ENCODE results near the gene MRPL42. TPM values are rescaled to one million over a fixed set of nuclear protein-coding genes. Genes with fewer than 3 reads are reported as not detected.

The MRPL42 gene
- total RNA-seq, 1 donor = 29.0 TPM

DNA sequence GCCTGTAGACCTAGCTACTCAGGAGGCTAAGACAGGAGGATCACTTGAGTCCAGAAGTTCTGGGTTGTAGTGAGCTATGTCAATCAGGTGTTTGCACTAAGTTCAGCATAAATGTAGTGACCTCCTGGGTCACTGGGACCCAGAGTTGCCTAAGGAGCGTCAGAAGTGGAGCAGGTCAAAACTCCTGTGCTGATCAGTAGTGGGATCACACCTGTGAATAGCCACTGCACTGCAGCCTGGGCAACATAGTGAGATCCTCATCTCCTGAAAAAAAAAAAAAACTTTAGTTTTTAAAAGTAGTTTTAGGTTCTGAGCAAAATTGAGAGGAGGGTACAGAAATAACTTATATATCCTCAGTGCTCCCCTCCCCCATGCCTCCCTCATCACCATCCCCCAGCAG, 42.2 kb downstream of the MRPL42 start:
- H3K79me2 ChIP-seq (ENCODE audit: insufficient read depth, low read length) = no peaks in the 10 kb centered on the region
- H3K27me3 ChIP-seq (ENCODE audit: insufficient read depth, low read length) = no peaks in the 10 kb centered on the region
- H4K20me1 ChIP-seq (ENCODE audit: insufficient read depth, low read length) = no peaks in the 10 kb centered on the region
- no peak overlapping the region for H3K27ac ChIP-seq (ENCODE audit: low read depth, low read length)
- no peak overlapping the region for H2AFZ ChIP-seq (ENCODE audit: low read length)
- H3K4me2 ChIP-seq (ENCODE audit: insufficient read depth, low read length) = no peak overlapping the region
- TF ChIP-seq, protein P1, sequence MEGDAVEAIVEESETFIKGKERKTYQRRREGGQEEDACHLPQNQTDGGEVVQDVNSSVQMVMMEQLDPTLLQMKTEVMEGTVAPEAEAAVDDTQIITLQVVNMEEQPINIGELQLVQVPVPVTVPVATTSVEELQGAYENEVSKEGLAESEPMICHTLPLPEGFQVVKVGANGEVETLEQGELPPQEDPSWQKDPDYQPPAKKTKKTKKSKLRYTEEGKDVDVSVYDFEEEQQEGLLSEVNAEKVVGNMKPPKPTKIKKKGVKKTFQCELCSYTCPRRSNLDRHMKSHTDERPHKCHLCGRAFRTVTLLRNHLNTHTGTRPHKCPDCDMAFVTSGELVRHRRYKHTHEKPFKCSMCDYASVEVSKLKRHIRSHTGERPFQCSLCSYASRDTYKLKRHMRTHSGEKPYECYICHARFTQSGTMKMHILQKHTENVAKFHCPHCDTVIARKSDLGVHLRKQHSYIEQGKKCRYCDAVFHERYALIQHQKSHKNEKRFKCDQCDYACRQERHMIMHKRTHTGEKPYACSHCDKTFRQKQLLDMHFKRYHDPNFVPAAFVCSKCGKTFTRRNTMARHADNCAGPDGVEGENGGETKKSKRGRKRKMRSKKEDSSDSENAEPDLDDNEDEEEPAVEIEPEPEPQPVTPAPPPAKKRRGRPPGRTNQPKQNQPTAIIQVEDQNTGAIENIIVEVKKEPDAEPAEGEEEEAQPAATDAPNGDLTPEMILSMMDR (IDR thresholded peaks at IDR 0.05; ENCODE audit: extremely low read depth, low read depth, low read length) = no peak
- H3K9me3 ChIP-seq (ENCODE audit: low read depth, low read length) = no peaks in the 10 kb centered on the region
- no peak for DNase-seq (ENCODE audit: insufficient read length, low spot score, missing footprints)
- peaks cover 5% of the 10 kb centered on the region for H3K36me3 ChIP-seq (ENCODE audit: insufficient read depth, low read length)
- H3K4me1 ChIP-seq (ENCODE audit: insufficient read depth, low read length) = no peaks in the 10 kb centered on the region
- no peak overlapping the region for H3K4me3 ChIP-seq (ENCODE audit: insufficient read depth, low read length)

DNA sequence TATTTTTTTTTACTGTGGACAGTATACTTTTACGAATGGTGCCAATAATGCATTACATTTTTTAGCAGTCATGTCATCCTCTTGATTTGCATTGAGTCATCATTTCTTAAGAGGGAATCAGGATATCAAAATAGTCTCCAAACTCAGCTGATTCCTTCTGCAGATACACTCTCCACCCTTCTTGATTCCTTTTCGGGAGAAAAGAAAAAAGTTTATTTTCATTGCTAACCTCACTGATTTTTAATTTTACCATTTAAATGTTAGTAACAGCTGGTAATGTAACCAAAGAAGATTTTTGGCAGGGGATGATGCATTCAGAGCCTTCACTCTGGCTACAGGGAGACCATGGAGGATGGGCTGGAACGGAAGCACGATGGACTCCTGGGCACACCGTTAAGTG, 47.5 kb downstream of the MRPL42 start:
- TF ChIP-seq, protein P1 (IDR thresholded peaks at IDR 0.05; ENCODE audit: extremely low read depth, low read depth, low read length) = no peak
- no peaks in the 10 kb centered on the region for H3K36me3 ChIP-seq (ENCODE audit: insufficient read depth, low read length)
- H3K79me2 ChIP-seq (ENCODE audit: insufficient read depth, low read length) = no peaks in the 10 kb centered on the region
- no peaks in the 10 kb centered on the region for H3K9me3 ChIP-seq (ENCODE audit: low read depth, low read length)
- no peaks in the 10 kb centered on the region for H4K20me1 ChIP-seq (ENCODE audit: insufficient read depth, low read length)
- H3K4me2 ChIP-seq (ENCODE audit: insufficient read depth, low read length) = peak overlapping the region; percentile 77
- H2AFZ ChIP-seq (ENCODE audit: low read length) = no peak overlapping the region
- H3K4me3 ChIP-seq (ENCODE audit: insufficient read depth, low read length) = peak overlapping the region; percentile 42
- peak overlapping the region; percentile 54 for H3K27ac ChIP-seq (ENCODE audit: low read depth, low read length)
- H3K27me3 ChIP-seq (ENCODE audit: insufficient read depth, low read length) = no peaks in the 10 kb centered on the region
- H3K4me1 ChIP-seq (ENCODE audit: insufficient read depth, low read length) = peaks cover 18% of the 10 kb centered on the region
- peak; percentile 64 for DNase-seq (ENCODE audit: insufficient read length, low spot score, missing footprints)

DNA sequence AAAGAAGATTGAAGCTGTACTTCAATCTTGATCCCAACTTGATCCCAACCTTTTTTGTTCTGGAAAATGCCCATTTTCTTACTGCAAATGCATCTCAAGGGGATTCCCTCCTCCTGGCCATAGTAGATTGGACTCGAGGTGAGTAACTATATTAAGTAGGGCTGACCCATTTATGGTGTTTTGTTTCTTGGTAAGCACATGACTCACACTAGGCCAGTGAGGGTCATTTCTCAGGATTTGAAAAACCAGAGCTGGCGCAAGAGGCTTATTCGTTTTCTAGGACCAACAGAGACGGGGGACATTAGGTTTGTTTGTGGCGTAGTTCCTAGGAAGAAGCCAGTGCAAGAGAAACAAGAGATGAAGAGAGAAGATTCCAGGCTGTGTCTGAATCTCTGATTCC, 51.4 kb downstream of the MRPL42 start:
- Histone ChIP-seq H3K9me3 (ENCODE audit: low read depth, low read length) (no peaks in the 10 kb centered on the region), H3K27me3 (ENCODE audit: insufficient read depth, low read length) (no peaks in the 10 kb centered on the region), H3K27ac (ENCODE audit: low read depth, low read length) (no peak overlapping the region), H2AFZ (ENCODE audit: low read length) (peak overlapping the region; percentile 27), H3K4me2 (ENCODE audit: insufficient read depth, low read length) (peak overlapping the region; percentile 30), H3K36me3 (ENCODE audit: insufficient read depth, low read length) (no peaks in the 10 kb centered on the region), H3K4me1 (ENCODE audit: insufficient read depth, low read length) (peaks cover 18% of the 10 kb centered on the region), H3K79me2 (ENCODE audit: insufficient read depth, low read length) (no peaks in the 10 kb centered on the region), H3K4me3 (ENCODE audit: insufficient read depth, low read length) (no peak overlapping the region), H4K20me1 (ENCODE audit: insufficient read depth, low read length) (no peaks in the 10 kb centered on the region)
- peak; percentile 82 for DNase-seq (ENCODE audit: insufficient read length, low spot score, missing footprints)
- TF ChIP-seq, protein P1 (IDR thresholded peaks at IDR 0.05; ENCODE audit: extremely low read depth, low read depth, low read length) = no peak

DNA sequence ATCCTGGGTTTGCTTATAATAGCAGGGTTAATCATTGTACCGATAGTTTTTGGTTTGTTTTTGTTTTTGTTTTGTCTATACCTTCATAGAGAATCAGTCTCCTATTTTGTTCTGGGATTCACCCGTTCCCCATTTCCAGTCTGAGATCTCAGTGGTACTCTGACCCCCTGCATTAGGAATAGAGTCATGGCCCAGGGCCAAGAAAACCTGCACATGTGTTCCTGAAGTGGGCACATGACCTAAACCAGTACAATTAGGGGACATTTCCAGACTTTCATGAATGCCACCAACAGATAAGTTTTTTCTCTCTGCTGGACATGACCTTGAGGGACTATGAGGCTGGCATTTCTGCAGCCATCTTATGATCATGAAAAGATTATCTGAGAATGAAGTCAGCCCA, 52.5 kb downstream of the MRPL42 start:
- no peaks in the 10 kb centered on the region for H3K36me3 ChIP-seq (ENCODE audit: insufficient read depth, low read length)
- no peak overlapping the region for H3K4me2 ChIP-seq (ENCODE audit: insufficient read depth, low read length)
- no peaks in the 10 kb centered on the region for H4K20me1 ChIP-seq (ENCODE audit: insufficient read depth, low read length)
- no peak overlapping the region for H3K4me3 ChIP-seq (ENCODE audit: insufficient read depth, low read length)
- TF ChIP-seq, protein P1 (IDR thresholded peaks at IDR 0.05; ENCODE audit: extremely low read depth, low read depth, low read length) = no peak
- no peaks in the 10 kb centered on the region for H3K27me3 ChIP-seq (ENCODE audit: insufficient read depth, low read length)
- H3K4me1 ChIP-seq (ENCODE audit: insufficient read depth, low read length) = peaks cover 15% of the 10 kb centered on the region
- H2AFZ ChIP-seq (ENCODE audit: low read length) = no peak overlapping the region
- no peaks in the 10 kb centered on the region for H3K9me3 ChIP-seq (ENCODE audit: low read depth, low read length)
- H3K79me2 ChIP-seq (ENCODE audit: insufficient read depth, low read length) = no peaks in the 10 kb centered on the region
- DNase-seq (ENCODE audit: insufficient read length, low spot score, missing footprints) = no peak
- no peak overlapping the region for H3K27ac ChIP-seq (ENCODE audit: low read depth, low read length)
